Measurements from ENCODE around the gene TMTC2.
A peak's percentile ranks its signal among the peaks of the same experiment; 100 is the strongest.

Gene TMTC2

DNA sequence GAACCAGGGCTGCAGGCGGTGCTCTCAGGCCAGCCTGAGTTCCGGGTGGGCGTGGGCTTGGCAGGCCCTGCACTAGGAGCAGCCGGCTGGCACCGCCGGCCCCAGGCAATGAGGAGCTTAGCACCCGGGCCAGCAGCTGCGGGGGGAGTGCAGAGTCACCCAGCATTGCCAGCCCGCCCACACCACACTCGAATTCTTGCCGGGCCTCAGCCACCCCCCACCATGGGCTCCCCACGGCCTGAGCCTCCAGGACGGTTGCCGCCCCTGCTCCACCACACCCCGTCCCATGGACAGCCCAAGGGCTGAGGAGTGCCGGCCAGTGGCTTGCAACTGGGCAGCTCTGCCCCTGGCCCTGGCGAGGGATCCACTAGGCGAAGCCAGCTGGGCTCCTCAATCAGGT is 453.4 kb downstream of the TMTC2 start:
- DNase-seq (ENCODE audit: low read depth), result no peak

GRCh38 chr12:83141460-83141994 is 454.8 kb downstream of the TMTC2 start:
- DNase-seq (ENCODE audit: low read depth), result no peak

- no peak for DNase-seq (ENCODE audit: low read depth)
Measured at GRCh38 chr12:83142914-83143313, 456.2 kb downstream of the TMTC2 start.

- DNase-seq (ENCODE audit: low read depth), result no peak
Measured at GRCh38 chr12:83143950-83144349, 457.2 kb downstream of the TMTC2 start.

GRCh38 chr12:83145325-83145840 is 458.7 kb downstream of the TMTC2 start:
- DNase-seq (ENCODE audit: low read depth), result no peak

GRCh38 chr12:83147341-83147740 is 460.6 kb downstream of the TMTC2 start:
- no peak for DNase-seq (ENCODE audit: low read depth)

DNA sequence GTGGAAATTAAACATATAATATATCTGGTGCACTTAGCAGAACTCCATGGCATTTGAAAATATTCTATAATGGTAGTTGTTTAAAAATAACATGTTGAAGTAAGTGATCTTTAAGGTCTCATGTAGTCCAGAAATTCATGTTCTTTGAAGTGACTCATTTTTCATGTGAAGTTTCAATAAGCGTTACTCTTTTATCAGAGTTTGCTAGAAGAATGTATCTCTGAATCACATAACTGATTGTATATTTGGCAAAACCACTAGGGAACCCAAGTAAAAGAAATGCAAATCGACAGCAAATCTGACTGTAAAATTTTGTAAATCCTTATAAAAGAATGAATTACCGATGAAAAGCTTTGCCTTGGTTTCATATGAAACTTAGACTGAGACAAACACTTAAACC is 463.3 kb downstream of the TMTC2 start:
- no peak for DNase-seq (ENCODE audit: low read depth)

DNA sequence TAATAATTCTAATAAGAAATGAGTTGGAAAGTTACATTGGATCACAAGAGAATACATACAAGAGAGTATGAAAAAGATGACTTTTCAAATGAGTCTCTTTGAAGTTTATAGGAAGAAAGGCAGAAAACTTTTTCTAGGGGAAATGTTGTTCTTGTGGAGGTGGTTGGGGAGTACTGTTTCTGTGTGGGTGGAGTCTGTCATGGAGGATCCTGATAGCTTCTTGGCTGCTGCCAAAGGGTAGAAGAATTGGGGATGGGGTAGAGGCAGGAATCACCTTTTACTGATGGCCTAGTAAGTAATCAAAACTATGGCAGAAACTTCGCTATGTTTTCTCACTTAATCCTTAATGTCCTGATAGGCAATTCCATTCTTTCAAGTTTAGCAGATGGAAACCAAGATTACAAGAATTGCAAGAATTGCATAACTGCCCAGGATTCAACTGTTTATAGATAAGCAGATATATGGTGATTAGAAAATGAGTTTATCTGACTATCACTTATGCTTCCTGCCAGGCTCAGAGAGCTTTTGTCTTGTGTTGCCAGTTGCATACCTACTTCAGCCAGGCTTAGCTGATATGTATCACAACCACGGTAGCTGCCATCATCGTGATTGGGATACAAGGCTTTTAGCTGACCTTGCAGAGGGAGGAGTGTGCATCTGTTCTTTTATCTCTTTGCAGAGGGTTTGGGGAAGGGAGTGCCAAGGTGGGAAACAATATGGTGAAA is 463.9 kb downstream of the TMTC2 start:
- DNase-seq (ENCODE audit: low read depth), result no peak

DNA sequence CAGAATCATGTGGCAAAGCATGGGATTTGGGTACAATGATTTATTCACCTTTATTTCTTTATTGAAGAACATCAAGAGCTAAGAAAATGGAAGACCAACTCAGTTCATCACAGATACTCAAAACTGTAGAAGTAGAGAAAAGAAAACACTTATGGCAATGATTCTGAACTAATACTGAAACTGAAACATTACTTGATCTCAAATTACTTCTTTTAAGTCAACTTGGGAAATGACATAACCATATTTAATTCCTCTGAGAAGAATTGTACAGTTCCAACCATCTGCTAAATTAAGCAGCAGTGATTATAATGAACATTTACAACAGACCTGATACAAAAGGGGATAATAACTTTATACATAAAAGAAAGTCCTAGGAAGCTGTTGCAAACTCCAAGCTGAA is 466.5 kb downstream of the TMTC2 start:
- DNase-seq (ENCODE audit: low read depth), result no peak

DNA sequence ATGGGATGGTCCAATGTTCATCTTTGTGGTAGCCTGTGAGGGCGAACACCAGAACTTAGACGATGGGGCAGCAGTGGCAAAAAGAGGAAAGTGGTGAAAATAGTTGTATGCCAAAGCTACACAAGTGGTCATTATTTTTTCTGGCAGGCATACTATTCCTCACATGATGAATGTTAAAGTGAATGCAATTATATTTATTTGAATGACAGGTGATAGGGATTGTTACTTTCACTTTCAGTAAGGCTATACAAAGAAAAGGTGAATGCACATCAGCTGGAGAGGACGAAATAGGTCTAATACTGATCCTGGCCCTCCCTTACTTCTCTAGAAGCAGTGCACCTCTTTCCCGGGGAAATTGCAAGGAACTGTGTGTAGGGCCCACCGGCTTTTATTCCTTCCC is 470.1 kb downstream of the TMTC2 start:
- DNase-seq (ENCODE audit: low read depth), result no peak

GRCh38 chr12:83157604-83158003 is 470.9 kb downstream of the TMTC2 start:
- DNase-seq (ENCODE audit: low read depth), result no peak

GRCh38 chr12:83158613-83159207 is 472.0 kb downstream of the TMTC2 start:
- DNase-seq (ENCODE audit: low read depth), result no peak

DNA sequence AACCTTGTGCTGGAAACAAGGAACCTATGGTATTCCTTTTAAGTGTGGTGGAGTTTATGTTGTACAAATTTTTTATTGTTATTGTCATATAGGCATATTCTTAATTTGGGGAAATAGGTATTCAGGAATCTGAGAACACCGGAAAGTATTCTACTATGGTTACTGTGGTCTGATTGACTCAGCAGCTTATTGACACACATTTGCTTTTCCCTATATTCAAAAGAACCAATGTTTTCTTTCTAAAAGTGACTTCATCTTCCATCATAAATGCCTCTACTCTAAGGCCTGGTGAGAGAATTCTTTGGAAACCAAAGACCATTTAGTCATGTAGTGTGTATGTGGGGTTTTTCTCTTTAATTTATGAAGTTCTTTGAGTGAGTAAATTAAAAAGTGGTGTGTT is 474.8 kb downstream of the TMTC2 start:
- DNase-seq (ENCODE audit: low read depth), result no peak

DNA sequence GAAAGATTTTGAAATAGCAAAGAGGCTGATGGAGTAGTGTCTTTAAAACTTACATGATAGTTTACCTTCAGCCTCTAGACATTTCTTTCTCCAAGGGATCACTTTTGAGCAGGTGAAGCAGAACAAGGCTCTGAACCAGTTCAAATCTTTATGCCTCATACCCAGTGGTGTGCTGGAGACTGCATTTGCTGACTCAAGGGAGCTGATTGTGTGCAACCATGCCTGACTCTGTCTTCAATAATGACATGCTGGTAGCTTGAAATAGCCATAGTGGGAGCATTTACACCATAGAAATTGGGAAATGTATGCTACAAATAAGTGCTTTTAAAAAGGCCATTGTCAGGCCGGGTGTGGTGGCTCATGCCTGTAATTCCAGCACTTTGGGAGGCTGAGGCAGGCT is 482.0 kb downstream of the TMTC2 start:
- DNase-seq (ENCODE audit: low read depth), result no peak

GRCh38 chr12:83172441-83172840 is 485.7 kb downstream of the TMTC2 start:
- DNase-seq (ENCODE audit: low read depth), result peak; percentile 13

- DNase-seq (ENCODE audit: low read depth), result no peak
Measured at GRCh38 chr12:83172866-83173649, 486.4 kb downstream of the TMTC2 start.

DNA sequence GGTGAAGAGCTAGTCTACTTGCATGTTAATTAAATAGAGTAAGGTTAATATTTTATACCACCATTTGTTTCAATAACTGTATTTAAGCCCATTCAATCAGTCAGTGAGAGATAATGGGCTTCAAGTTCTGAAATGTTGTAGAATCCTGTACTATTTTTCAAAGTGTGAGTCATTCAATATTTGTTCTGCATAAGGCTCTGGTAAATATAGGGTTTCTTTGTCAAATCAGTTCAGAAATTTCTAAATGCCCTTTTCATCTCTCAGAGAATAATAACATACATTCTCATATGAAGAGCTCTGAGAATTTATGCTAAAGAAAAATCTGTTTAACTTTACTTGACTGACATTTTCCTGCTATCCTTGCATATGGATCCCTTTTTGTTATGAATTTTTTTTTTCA is 493.3 kb downstream of the TMTC2 start:
- no peak for DNase-seq (ENCODE audit: low read depth)

GRCh38 chr12:83181074-83181473 is 494.4 kb downstream of the TMTC2 start:
- DNase-seq (ENCODE audit: low read depth), result no peak

DNA sequence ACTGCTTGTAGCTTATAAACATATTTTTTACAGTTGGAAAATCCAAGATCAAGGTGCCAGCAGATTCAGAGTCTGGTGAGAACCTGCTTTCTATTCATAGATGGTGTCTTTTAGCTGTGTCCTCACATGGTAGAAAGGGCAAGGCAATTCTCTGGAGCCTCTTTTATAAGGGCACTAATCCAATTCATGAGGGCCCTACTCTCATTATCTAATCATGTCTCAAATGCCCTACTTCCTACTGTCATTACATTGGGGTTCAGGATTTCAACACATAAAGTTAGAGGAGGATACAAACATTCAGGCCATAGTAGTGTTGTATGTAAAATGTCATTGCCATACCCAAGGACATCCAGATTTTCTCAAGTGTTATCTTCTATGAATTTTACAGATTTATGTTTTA is 496.4 kb downstream of the TMTC2 start:
- no peak for DNase-seq (ENCODE audit: low read depth)
